GM12801 (cell line): ENCODE measurements around the gene CLN5.

Source experiments
- CTCF ChIP-seq: IDR thresholded peaks from one replicate; pipeline ENCODE4 v1.5.1; 2011; ENCODE audit warnings: control low read depth; ENCODE audit not compliant: insufficient read length; ENCODE audit errors: extremely low read depth

Gene CLN5

GRCh38 chr13:77014906-77015685 is 23.2 kb downstream of the CLN5 start:
- TF ChIP-seq CTCF = no peak

- TF ChIP-seq CTCF = no peak
Measured at GRCh38 chr13:77016251-77016812, 24.5 kb downstream of the CLN5 start.

- TF ChIP-seq CTCF = no peak
Measured at GRCh38 chr13:77016888-77017623, 25.2 kb downstream of the CLN5 start.

- no peak for TF ChIP-seq CTCF
Measured at GRCh38 chr13:77019756-77020155, 27.9 kb downstream of the CLN5 start.

- TF ChIP-seq CTCF = no peak
Measured at GRCh38 chr13:77022341-77022740, 30.5 kb downstream of the CLN5 start.

- no peak for TF ChIP-seq CTCF
Measured at GRCh38 chr13:77026255-77026860, 34.5 kb downstream of the CLN5 start.
